H54 (cell line): Measurements from ENCODE around the gene PTPN2.
"Not testable (repeated sequence)": the region's sequence is repeated elsewhere in the genome, so short reads cannot be mapped to it uniquely, and the experiment has no call there.

Source experiments
- DNase-seq: peaks from one replicate; pipeline ENCODE4 v3.0.0; 2011; ENCODE audit warnings: low spot score, mixed read lengths; ENCODE audit not compliant: insufficient read length
- FAIRE-seq: peaks from 3 replicates; lab custom pipeline; 2011; peaks lifted over from hg19 to GRCh38; lab: Jason Lieb, UNC
- POLR2A ChIP-seq: IDR thresholded peaks from 2 replicates; pipeline ENCODE4 v1.6.1; 2011; ENCODE audit warnings: low read depth, mild to moderate bottlenecking, low read length

Gene PTPN2

GRCh38 chr18:12907258-12907925 lies 23.4 kb upstream of the PTPN2 start:
- DNase-seq, result no peak
- TF ChIP-seq POLR2A, result no peak
- FAIRE-seq, result no peak

GRCh38 chr18:12906773-12907172 lies 22.7 kb upstream of the PTPN2 start:
- DNase-seq (no peak), FAIRE-seq (no peak)
- no peak for TF ChIP-seq POLR2A

GRCh38 chr18:12906119-12906518 lies 22.1 kb upstream of the PTPN2 start:
- DNase-seq, result no peak
- TF ChIP-seq POLR2A, result no peak
- no peak for FAIRE-seq

- no peak for TF ChIP-seq POLR2A
- DNase-seq (no peak), FAIRE-seq (no peak)
These were observed 20.0 kb upstream of the PTPN2 start for GRCh38 chr18:12904012-12904516.

GRCh38 chr18:12901208-12901607 lies 17.2 kb upstream of the PTPN2 start:
- FAIRE-seq, DNase-seq: not testable (repeated sequence)

- DNase-seq, FAIRE-seq: not testable (repeated sequence)
These were observed 12.8 kb upstream of the PTPN2 start for GRCh38 chr18:12896784-12897333.

GRCh38 chr18:12895626-12896025 lies 11.6 kb upstream of the PTPN2 start:
- no peak for DNase-seq
- no peak for TF ChIP-seq POLR2A
- no peak for FAIRE-seq

- DNase-seq (no peak), FAIRE-seq (no peak)
- no peak for TF ChIP-seq POLR2A
These were observed 11.0 kb upstream of the PTPN2 start for GRCh38 chr18:12895014-12895413.

GRCh38 chr18:12891561-12891960 lies 7.5 kb upstream of the PTPN2 start:
- no peak for TF ChIP-seq POLR2A
- FAIRE-seq (no peak), DNase-seq (no peak)

- no peak for TF ChIP-seq POLR2A
- DNase-seq (no peak), FAIRE-seq (no peak)
These were observed 6.9 kb upstream of the PTPN2 start for GRCh38 chr18:12890964-12891363.

GRCh38 chr18:12886498-12887126 lies 2.6 kb upstream of the PTPN2 start:
- DNase-seq (no peak), FAIRE-seq (no peak)
- TF ChIP-seq POLR2A, result no peak

- DNase-seq, result no peak
- no peak for FAIRE-seq
- TF ChIP-seq POLR2A, result no peak
These were observed 1.5 kb upstream of the PTPN2 start for GRCh38 chr18:12885500-12885899.

GRCh38 chr18:12884406-12885323 lies 628 bp upstream of the PTPN2 start:
- FAIRE-seq (no peak), DNase-seq (no peak)
- no peak for TF ChIP-seq POLR2A

GRCh38 chr18:12883372-12883683 lies 709 bp downstream of the PTPN2 start:
- no peak for FAIRE-seq
- no peak for TF ChIP-seq POLR2A

More at GRCh38 chr18:12883372-12883683, 709 bp downstream of the PTPN2 start:
- DNase-seq, result no peak
